A549 treated with dexamethasone at 1 μM for 4 hours (cell line): ENCODE data around the gene KRT78. TPM values are rescaled to one million over a fixed set of nuclear protein-coding genes. Genes with fewer than 3 reads are reported as not detected.

Experiments used
- total RNA-seq: library from RNA; stranded (reverse); fragments of 200-300 nt; extraction: Qiagen RNA extraction; gene quantifications from 5 replicates; pipeline ENCODE4 v1.2.3, GENCODE V29; 2022

Gene KRT78
- 0.12 to 0.36 TPM (median 0.19 TPM) in 4 of 5 replicates, not detected in the other for total RNA-seq

GRCh38 chr12:52848661-52849255, at the start of gene KRT78:
Gene KRT78, minus strand, starts transcription at chr12:52848994. Its CDS starts 64 bp downstream, at chr12:52848930.

GRCh38 chr12:52833922-52834726, 14.7 kb downstream of the KRT78 start, which contains the start of gene KRT79:
Gene KRT79, minus strand, starts transcription at chr12:52834311. Its CDS starts 51 bp downstream, at chr12:52834260.

GRCh38 chr12:52813885-52814709, 34.7 kb downstream of the KRT78 start, which contains the start of gene KRT4:
Gene KRT4, minus strand, starts transcription at chr12:52814116. Its CDS starts 58 bp downstream, at chr12:52814058.

GRCh38 chr12:52795694-52796428, 52.9 kb downstream of the KRT78 start, which contains the start of gene KRT3:
Gene KRT3, minus strand, starts transcription at chr12:52796117. Its CDS starts 75 bp downstream, at chr12:52796042.

Other genes with a start within 250 kb of the KRT78 start
- gene KRT72, start 247.5 kb downstream of the KRT78 start, total RNA-seq = not detected in 5 replicates
- not detected in 5 replicates for gene KRT73, start 230.4 kb downstream of the KRT78 start, total RNA-seq
- not detected in 5 replicates for gene KRT2, start 196.8 kb downstream of the KRT78 start, total RNA-seq
- not detected in 5 replicates for gene KRT1, start 168.6 kb downstream of the KRT78 start, total RNA-seq
- gene KRT77, start 145.5 kb downstream of the KRT78 start, total RNA-seq = not detected in 5 replicates
- not detected in 5 replicates for gene KRT76, start 71.6 kb downstream of the KRT78 start, total RNA-seq
- gene KRT3, start 52.9 kb downstream of the KRT78 start, total RNA-seq = 0.05 to 0.06 TPM (median 0.05 TPM) in 3 of 5 replicates, not detected in the others
- 2.1 to 3.7 TPM (median 3.0 TPM) in 5 replicates for gene KRT4, start 34.9 kb downstream of the KRT78 start, total RNA-seq
- 0.06 to 0.17 TPM (median 0.06 TPM) in 3 of 5 replicates, not detected in the others for gene KRT79, start 14.7 kb downstream of the KRT78 start, total RNA-seq
- 4,375 to 5,591 TPM (median 5,356 TPM) in 5 replicates for gene KRT8, start 56.1 kb upstream of the KRT78 start, total RNA-seq
- gene KRT18, start 100.1 kb upstream of the KRT78 start, total RNA-seq = 3,225 to 3,786 TPM (median 3,735 TPM) in 5 replicates
- 281 to 365 TPM (median 350 TPM) in 5 replicates for gene EIF4B, start 157.5 kb upstream of the KRT78 start, total RNA-seq
- 29.0 to 75.3 TPM (median 67.4 TPM) in 5 replicates for gene TNS2, start 201.1 kb upstream of the KRT78 start, total RNA-seq
- 31.9 to 38.0 TPM (median 36.8 TPM) in 5 replicates for gene SPRYD3, start 230.4 kb upstream of the KRT78 start, total RNA-seq
- gene IGFBP6, start 248.7 kb upstream of the KRT78 start, total RNA-seq = 171 to 218 TPM (median 205 TPM) in 5 replicates